AG10803 (cell line): ENCODE measurements around the gene CPEB4.

ENCODE experiments used
- DNase-seq: peaks from one replicate; pipeline ENCODE4 v3.0.0; 2010; ENCODE audit warnings: low read depth
- H3K4me3 ChIP-seq: 2 replicates; pipeline ENCODE4 v1.5.1; 2011; ENCODE audit warnings: mild to moderate bottlenecking, low read length, control low read depth
- CTCF ChIP-seq: conservative IDR thresholded peaks from 2 replicates; pipeline ENCODE4 v1.5.1; 2011; ENCODE audit warnings: mild to moderate bottlenecking, low read length, control low read depth, inconsistent platforms

CPEB4 gene

GRCh38 chr5:173887610-173888472 lies at the start of gene CPEB4:
Gene CPEB4 (plus strand): TSS chr5:173888349. CDS start chr5:173889734, 1,385 bp downstream.
- TF ChIP-seq CTCF: no peak
- DNase-seq: peak; percentile 99
- peak within 1 kb of the TSS; percentile 78 for H3K4me3 ChIP-seq

- no peak for DNase-seq
- TF ChIP-seq CTCF: no peak
- no peak overlapping the region for H3K4me3 ChIP-seq
Measured at GRCh38 chr5:173839117-173839713, 48.9 kb upstream of the CPEB4 start.

- no peak overlapping the region for H3K4me3 ChIP-seq
- DNase-seq: no peak
- TF ChIP-seq CTCF: no peak
Measured at GRCh38 chr5:173840111-173840983, 47.8 kb upstream of the CPEB4 start.

- H3K4me3 ChIP-seq: no peak overlapping the region
- TF ChIP-seq CTCF: no peak
- DNase-seq: no peak
Measured at GRCh38 chr5:173841710-173842109, 46.4 kb upstream of the CPEB4 start.

- no peak overlapping the region for H3K4me3 ChIP-seq
- no peak for TF ChIP-seq CTCF
Measured at GRCh38 chr5:173843794-173844193, 44.4 kb upstream of the CPEB4 start.

GRCh38 chr5:173845321-173845720 lies 42.8 kb upstream of the CPEB4 start:
- no peak for DNase-seq
- no peak overlapping the region for H3K4me3 ChIP-seq
- TF ChIP-seq CTCF: no peak

More at GRCh38 chr5:173843794-173844193, 44.4 kb upstream of the CPEB4 start:
- DNase-seq: no peak
